M059J (cell line): ENCODE results near the gene GRK1. TPM values are rescaled to one million over a fixed set of nuclear protein-coding genes. Genes with fewer than 3 reads are reported as not detected.

ENCODE experiments used
- DNase-seq: peaks from one replicate; pipeline ENCODE4 v3.0.0-alpha.2; 2012; ENCODE audit warnings: low read depth
- total RNA-seq: library from RNA; depleted of rRNA; stranded (reverse); fragments of >200 nt; shearing (Covaris generic); gene quantifications from 2 replicates; pipeline ENCODE4 v1.2.3, GENCODE V29; 2014

Gene GRK1
- total RNA-seq, 1 experiment from 2014 or later: not detected

DNA sequence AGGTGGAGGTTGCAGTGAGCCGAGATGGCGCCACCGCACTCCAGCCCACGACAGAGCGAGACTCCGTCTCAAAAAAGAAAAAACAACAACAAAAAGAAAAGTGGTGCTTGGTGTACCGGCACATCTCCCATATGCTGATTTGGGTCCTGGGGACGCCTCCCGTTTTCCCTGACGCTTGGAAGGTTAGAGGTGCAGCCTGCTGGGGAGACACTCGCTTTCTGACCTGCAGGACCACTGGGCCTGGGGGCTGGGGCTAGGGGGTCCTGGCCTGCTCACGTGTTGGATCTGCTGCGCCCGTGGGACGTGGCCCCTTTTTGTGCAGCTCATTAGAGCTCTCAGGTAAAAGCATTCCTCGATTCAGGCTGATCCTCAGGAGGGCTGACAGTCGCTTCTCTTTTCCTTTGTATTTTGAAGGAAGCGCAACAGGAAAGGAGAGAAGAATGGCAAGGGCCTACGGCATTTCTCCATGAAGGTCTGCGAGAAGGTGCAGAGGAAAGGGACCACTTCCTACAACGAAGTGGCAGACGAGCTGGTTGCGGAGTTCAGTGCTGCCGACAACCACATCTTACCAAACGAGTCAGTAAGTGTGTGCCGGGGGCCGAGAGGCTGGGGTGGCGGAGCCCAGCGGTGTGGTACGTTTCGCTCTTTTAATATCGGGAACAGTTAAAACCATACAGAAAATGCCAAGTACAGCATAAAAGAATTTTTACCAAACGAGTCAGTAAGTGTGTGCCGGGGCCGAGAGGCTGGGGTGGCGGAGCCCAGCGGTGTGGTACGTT, 34.1 kb upstream of the GRK1 start:
- DNase-seq: no peak

DNA sequence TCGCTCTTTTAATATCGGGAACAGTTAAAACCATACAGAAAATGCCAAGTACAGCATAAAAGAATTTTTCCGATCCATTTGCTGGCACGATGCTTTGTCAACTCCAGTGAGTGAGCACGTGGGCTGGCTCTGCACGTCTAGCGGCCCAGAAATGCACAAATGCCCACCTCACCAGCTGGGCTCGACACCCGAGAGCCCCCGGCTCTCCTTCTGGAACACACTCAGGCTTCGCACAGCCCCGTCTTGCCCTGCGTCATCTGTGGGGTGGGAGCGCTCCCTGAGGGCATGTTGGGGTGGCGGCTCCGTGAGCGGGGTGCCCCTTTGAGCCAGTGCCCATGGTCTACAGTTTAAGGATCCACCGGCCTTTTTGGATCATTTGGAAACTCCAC, 33.5 kb upstream of the GRK1 start:
- DNase-seq: no peak

DNA sequence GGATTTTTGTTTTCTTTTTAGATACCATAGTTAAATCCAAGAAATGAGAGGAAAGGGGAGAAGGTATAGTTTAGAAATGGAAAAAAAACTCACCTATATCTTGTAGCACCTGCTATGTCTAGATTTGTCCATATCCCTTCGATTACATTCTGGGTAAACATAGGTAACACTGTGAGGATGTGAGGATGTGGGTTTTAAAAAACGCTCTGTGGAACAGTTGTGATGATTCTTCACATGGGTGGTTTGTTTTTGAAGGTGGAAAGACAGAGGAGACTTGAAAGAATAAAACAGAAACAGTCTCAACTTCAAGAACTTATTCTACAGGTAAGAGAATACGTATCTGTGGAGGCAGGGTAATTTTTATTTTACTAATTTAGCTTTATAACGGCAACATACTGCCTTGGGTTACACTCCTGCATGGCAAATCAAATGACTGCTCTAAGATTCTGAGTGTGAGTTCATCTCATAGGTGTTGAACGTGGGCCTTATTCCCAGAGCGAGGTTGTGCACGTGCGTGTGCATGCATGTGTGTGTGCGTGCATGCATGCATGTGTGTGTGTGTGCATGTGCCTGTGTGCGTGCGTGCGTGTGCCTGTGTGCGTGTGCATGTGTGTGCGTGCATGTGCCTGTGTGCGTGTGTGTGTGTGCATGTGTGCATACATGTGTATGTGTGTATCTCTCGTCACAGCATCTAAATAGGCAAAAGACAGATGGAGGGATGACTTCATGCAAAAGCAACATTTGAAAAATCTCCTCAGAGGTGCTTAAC, 32.6 kb upstream of the GRK1 start:
- DNase-seq: no peak

DNA sequence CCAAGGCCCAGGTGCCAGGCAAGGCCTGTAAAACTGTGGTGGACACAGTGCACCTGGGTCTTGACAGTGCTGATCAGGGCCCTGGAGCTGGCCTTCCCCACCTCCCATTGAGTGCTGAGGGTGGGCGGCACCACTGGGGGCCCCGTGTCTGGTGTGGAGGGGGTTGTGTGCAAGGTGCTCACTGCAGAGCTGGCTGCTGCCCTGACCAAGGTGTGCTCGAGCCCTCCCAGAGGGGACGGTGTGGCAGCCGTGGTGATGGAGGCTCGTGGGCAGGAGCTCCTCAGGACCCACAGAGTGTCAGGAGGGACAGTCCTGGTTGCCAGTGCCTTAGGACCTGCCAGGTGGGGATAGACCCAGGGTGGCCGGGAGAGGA, 32.0 kb upstream of the GRK1 start:
- no peak for DNase-seq

DNA sequence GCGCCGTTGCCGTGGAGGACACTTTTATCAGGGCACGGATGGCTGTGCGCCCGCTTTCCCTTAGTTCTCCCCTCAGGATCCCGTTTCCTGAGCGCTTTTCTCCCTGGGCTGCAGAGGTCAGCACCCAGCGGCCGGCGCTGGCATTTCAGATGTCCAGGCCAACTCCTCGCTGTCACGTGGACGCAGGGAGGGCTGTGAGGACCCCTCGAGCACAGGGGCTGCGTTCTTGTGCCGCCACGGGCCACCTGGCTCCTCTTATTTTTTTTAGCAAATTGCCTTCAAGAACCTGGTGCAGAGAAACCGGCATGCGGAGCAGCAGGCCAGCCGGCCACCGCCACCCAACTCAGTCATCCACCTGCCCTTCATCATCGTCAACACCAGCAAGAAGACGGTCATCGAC, 31.3 kb upstream of the GRK1 start:
- DNase-seq: no peak

DNA sequence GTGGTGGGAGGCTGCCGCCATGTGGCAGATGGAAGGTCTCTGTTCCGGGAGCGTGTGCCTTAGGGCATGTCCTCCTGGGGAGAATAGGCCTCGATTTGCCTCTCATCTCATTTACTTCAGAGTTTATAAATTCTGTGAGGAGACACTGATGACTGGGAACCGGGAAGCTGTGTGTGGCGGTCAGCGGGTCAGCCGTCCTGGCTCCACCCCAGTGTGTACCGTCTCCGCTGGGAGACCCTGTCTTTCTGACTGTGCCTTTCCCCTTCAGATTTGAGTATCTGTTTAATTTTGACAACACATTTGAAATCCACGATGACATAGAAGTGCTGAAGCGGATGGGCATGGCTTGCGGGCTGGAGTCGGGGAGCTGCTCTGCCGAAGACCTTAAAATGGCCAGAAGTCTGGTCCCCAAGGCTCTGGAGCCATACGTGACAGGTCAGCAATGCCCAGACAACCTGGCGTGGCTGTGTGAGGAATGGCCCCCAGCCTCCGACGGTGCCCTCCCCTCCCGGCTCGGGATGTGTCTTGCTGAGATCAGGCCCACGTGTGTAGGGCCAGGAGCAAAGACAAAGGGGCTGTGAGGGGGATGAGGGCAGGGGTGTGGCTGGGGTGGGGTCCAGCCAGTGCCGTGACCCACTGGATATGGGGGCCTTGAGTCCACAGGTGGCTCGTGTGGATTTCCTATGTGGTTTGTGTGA, 30.6 kb upstream of the GRK1 start:
- DNase-seq: no peak

DNA sequence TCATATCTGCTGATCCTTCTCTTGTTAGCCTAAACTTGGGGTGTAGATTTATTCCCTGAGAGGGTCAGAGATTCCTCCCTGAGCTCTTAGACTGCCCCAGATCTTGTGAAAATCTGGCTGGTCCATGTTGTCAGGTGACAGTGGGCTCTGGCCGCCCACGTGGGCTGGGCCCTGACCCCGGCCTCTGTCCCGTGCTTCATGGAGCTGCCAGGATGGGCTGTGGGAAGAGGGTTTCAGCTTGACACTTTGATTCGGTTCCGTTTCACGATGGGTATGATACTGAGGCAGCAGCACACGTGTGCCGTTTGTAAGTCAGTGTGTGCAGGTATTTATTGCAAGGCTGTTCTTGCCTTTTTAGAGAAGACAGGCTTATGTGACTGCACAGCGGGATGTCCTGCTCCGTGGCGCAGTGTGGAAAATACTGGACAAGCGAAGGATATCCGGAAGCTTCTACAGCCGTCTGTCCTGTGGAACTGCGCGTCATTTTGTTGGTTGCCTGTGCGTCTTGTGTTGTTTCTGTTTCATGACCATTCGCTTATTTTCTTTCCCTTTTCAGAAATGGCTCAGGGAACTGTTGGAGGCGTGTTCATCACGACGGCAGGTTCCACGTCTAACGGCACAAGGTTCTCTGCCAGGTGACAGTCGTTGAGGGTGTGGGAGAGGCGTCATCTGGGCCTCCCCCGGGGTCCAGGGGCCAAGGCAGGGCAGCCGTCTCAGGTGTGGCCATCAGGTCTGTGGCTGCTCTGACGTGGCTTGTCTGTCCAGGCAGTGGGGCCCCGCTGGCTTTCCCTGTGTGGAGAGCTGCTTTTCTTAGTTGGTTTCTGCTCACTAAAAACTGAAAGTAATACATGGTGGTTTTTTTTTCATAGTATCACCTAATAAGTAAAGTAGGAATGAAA, 29.5 kb upstream of the GRK1 start:
- DNase-seq: no peak

GRCh38 chr13:113638173-113638746, 28.8 kb upstream of the GRK1 start:
- DNase-seq: no peak

DNA sequence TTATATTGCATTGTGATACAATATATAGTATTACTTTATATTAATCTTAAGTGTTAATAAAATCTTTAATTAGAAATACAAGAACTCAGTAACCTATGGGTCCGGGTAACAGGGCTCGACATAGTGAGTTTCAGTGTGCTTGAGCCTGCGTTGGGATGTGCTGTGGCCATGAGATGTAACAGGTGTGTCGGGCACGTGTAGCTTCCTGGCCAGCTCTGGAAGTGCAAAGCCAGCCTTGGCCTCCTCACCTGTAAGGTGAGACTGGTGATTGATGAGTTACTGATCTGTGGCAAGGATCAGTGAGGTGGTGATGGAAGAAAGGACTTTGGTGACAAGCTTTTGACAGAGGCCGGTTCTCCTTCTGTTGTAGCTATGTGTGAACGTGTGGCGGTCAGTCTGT, 28.2 kb upstream of the GRK1 start:
- no peak for DNase-seq

GRCh38 chr13:113639616-113640262, 27.3 kb upstream of the GRK1 start:
- DNase-seq: no peak

- no peak for DNase-seq
Observed at GRCh38 chr13:113641426-113641825, 25.6 kb upstream of the GRK1 start.

DNA sequence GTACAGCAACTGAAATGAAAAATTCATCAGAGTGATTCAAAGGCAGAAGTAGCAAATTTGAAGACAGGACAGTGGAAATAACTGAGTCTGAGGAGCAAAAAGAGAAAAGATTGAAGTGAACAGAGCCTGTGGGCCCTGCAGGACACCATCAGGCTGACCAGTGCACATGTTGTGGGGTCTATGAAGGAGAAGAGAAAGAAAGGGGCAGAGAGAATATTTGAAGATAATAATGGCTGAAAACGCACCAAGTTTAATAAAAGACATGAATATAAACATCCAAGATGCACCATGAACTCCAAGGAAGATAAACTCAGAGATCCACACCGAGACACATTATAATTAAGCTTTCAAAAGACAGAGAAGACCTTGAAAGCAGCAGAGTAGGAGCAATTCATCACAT, 24.5 kb upstream of the GRK1 start:
- DNase-seq: no peak

DNA sequence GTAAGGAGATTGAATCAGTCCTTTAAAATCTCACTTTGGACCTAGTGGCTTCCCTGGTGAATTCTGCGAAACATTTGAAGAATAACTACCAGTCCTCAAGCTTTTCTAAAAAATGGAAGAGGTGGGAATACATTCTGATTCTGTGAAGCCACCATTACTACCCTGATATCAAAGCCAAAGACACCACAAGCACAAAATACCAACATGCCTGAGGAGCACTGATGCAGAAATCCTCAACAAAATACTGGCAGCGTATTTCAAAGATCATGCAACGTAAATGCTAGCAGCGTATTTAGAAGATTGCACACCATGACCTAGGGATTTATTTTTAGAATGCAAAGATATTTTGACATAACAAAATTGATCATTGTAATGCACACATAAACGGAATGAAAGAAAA, 23.4 kb upstream of the GRK1 start:
- DNase-seq: peak; percentile 45

- DNase-seq: no peak
Observed at GRCh38 chr13:113644800-113645199, 22.2 kb upstream of the GRK1 start.

GRCh38 chr13:113645329-113645728, 21.7 kb upstream of the GRK1 start:
- DNase-seq: no peak

DNA sequence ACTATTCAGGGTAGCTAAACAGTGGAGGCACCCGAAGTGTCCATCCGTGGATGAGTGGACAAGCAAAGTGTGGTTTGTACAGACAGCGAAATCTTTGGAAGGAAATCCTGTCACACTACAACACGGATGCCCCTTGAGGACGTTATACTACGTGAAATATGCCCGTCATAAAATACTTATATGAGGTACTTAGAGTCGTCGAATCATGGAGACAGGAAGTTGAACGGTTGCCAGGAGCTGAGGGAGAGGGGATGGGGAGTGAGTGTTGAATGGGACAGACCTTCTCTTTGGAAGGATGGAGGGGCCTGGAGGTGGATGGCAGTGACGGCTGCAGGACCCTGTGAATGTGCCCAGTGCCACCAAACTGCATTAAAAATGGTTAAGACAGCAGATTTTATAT, 20.6 kb upstream of the GRK1 start:
- DNase-seq: no peak

DNA sequence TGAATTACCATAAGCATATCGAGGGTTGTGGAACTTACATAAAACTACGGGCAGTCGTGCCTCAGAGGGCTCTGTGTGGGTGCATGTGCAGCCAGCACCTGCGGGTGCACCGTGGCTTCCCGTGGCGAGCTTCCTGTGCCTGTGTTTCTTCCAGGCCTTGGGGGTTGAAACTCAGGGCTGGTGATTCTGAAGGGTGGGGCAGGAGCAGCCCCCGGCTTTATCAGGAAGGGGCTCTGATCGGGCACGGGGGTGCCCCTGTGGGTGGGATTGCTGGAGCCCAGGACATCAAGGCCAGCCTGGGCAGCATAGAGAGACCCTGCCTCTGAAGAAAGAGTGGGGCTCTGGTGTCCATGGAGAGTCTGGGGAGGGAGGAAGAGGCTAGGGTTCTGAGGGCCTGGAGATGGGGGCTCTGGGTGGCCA, 20.1 kb upstream of the GRK1 start:
- DNase-seq: no peak

DNA sequence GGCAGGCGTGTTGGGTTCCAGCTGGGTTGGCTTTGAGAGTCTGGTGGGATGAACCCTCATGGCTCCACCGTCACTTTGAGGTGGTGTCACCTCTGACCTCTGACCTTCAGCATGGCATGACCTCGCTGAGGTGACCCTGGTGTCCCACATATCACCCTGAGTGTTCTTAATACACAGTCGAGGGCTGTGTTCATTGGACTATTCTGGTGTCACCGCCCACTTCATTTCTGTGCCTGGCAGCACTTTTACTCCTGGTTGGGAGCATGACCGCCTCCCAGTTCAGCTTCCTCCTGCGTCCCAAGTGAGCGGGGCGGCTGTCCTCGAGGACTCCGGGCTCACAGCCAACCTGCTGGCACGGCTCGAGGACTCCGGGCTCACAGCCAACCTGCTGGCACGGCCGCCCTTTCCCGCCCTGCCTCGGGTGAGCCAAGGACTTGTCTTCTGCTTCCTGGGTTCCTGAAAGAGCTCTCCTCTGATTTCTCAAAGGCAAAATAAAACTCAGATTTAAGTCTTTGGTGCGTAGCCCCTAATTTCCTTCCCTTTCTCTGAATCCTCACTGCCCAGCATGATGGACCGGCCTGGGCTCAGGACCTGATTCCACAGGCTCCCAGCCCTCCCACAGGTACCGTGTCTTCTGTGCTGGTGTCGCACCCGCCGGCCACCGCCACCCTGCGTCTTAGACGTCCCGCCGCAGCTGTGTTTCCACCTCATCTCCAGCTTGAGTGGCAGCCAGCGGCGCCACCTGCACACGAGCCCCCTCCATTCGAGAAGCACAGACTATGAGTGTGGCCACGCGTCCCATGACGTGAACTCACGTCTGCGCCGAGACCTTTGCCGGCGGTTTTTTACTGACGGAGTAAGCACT, 19.4 kb upstream of the GRK1 start:
- DNase-seq: peak; percentile 78

DNA sequence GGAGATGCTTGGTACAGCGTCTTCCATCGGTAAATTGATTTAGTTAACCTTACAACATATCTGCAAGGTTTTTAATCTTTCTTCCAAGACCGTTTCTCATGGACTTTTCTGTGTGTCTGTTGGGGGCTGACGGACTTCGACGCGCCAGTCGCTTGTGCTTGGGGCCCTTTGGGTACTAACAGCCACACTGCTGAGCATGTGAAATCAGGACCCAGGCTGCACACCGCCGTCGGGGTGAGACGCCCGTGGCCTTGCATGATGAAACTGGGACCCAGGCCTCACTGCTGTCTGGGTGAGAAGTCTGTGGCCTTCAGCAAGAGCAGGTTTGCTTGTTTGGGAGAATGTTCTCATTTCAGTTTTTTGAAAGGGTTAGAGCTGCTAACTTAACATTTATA, 18.8 kb upstream of the GRK1 start:
- no peak for DNase-seq

- no peak for DNase-seq
Observed at GRCh38 chr13:113649212-113649611, 17.8 kb upstream of the GRK1 start.
